Gastroesophageal sphincter (tissue), 4 donors: Measurements from ENCODE around the gene RAMACL. TPM values are rescaled to one million over a fixed set of nuclear protein-coding genes. Genes with fewer than 3 reads are reported as not detected.

Experiments
- ATAC-seq: fragments of 150-250 bp; one replicate; pipeline ENCODE4 v1.9.1; 2016; ENCODE audit warnings: mild to moderate bottlenecking, moderate library complexity
- H3K27ac ChIP-seq, 4 donors: fragments of 200-600 bp; sonication (generic) in 3 of 4; 1 replicate in 3 of 4; 2 replicates in 1 of 4; pipeline ENCODE4 v1.5.1; 2016 to 2019
- H3K27me3 ChIP-seq: fragments of 200-600 bp; sonication (generic); one replicate; pipeline ENCODE4 v1.5.1; 2019
- H3K36me3 ChIP-seq, 2 donors: fragments of 200-600 bp; sonication (generic); one replicate each; pipeline ENCODE4 v1.5.1; 2019; ENCODE audit warnings: control low read depth in 1 of 2
- H3K4me1 ChIP-seq, 3 donors: fragments of 200-600 bp; sonication (generic); 1 replicate in 2 of 3; 2 replicates in 1 of 3; pipeline ENCODE4 v1.5.1; 2016 to 2019; ENCODE audit warnings: control low read depth in 2 of 3
- H3K4me3 ChIP-seq, 2 donors: fragments of 200-600 bp; sonication (generic); one replicate each; pipeline ENCODE4 v1.5.1; 2019; ENCODE audit warnings: mild to moderate bottlenecking in 1 of 2, moderate library complexity in 1 of 2
- H3K9me3 ChIP-seq, 3 donors: fragments of 200-600 bp; sonication (generic); one replicate each; pipeline ENCODE4 v1.5.1; 2017 to 2019; ENCODE audit warnings: control low read depth in 2 of 3
- EP300 ChIP-seq: sonication (generic); formaldehyde crosslinking; IDR thresholded peaks from one replicate; pipeline ENCODE4 v1.6.1; 2017; ENCODE audit warnings: antibody characterized with exemption, mild to moderate bottlenecking
- POLR2A ChIP-seq, 2 donors: fragments of 450-650 bp; IDR thresholded peaks; one replicate each; pipeline ENCODE4 v1.6.1; 2017; ENCODE audit warnings: antibody characterized with exemption in 2 of 2, mild to moderate bottlenecking in 2 of 2, moderate library complexity in 1 of 2
- POLR2AphosphoS5 ChIP-seq: sonication (generic); formaldehyde crosslinking; IDR thresholded peaks from one replicate; pipeline ENCODE4 v1.6.1; 2017; ENCODE audit warnings: antibody characterized with exemption
- WGBS, 2 donors: methylation state at CpG; one replicate each; pipeline ENCODE4 v1.1.5; 2018; ENCODE audit warnings: low coverage in 1 of 2; 5-methylcytosine and 5-hydroxymethylcytosine counted together
- total RNA-seq, 4 donors: library from RNA; depleted of rRNA; stranded (reverse); fragments of >200 nt; gene quantifications; one replicate each; pipeline ENCODE4 v1.1.0, GENCODE V29; 2016
- TF ChIP-seq, protein P1 (sequence below), 4 experiments: fragments of 200-600 bp in 2 of 4; fragments of 450-650 bp in 2 of 4; sonication (generic) in 1 of 4; IDR thresholded peaks; one replicate each; pipeline ENCODE4 v1.5.1; 2017 to 2019; ENCODE audit warnings: antibody characterized with exemption in 4 of 4, mild to moderate bottlenecking in 2 of 4, moderate library complexity in 2 of 4

Gene RAMACL
- total RNA-seq, 4 donors from 2014 or later = 0.27 to 2.5 (median 1.7) TPM

- Histone ChIP-seq H3K9me3 (peaks cover 0 to 4% (median 0%) of the 10 kb centered on the region in 3 donors), H3K27ac (no peak overlapping the region), H3K27me3 (no peaks in the 10 kb centered on the region), H3K4me1 (no peaks in the 10 kb centered on the region), H3K36me3 (peaks cover 0 to 18% of the 10 kb centered on the region in 2 donors), H3K4me3 (no peak overlapping the region)
- no peak for TF ChIP-seq POLR2AphosphoS5
- TF ChIP-seq, protein P1, sequence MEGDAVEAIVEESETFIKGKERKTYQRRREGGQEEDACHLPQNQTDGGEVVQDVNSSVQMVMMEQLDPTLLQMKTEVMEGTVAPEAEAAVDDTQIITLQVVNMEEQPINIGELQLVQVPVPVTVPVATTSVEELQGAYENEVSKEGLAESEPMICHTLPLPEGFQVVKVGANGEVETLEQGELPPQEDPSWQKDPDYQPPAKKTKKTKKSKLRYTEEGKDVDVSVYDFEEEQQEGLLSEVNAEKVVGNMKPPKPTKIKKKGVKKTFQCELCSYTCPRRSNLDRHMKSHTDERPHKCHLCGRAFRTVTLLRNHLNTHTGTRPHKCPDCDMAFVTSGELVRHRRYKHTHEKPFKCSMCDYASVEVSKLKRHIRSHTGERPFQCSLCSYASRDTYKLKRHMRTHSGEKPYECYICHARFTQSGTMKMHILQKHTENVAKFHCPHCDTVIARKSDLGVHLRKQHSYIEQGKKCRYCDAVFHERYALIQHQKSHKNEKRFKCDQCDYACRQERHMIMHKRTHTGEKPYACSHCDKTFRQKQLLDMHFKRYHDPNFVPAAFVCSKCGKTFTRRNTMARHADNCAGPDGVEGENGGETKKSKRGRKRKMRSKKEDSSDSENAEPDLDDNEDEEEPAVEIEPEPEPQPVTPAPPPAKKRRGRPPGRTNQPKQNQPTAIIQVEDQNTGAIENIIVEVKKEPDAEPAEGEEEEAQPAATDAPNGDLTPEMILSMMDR (IDR thresholded peaks at IDR 0.05) = no peak
- no peak for TF ChIP-seq EP300
- no peak for TF ChIP-seq POLR2A (IDR thresholded peaks at IDR 0.05)
- 51 to 86% methylated on average over 4 to 9 of the region's 24 CpGs for WGBS, 2 donors
- ATAC-seq = no peak
These were observed 21.2 kb downstream of the RAMACL start for GRCh38 chr6:166565084-166565967.

DNA sequence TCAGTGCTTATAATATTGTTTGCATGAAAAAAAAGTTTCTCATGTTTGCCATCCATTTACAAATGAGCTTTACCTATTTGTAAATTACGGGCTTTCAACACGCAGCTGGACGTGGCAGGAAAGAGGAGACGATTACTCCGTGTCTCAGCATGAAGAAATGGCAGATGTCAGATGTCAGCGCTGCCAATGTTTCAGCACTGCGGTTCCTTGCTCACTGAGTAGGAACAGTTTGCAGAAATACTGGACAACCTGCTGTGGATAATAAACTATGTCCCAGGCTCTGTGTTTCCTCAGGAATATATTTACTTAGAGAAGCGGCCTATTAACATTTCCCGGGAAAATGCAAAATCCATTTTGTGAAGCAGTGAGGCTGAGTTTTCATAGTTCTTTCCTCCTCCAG lies 22.7 kb downstream of the RAMACL start:
- no peak for ATAC-seq
- TF ChIP-seq POLR2AphosphoS5 (no peak), EP300 (no peak), POLR2A (IDR thresholded peaks at IDR 0.05) (no peak)
- TF ChIP-seq, protein P1 (IDR thresholded peaks at IDR 0.05) = no peak
- no peaks in the 10 kb centered on the region for H3K4me1 ChIP-seq
- WGBS, 2 donors = 77 to 95% methylated on average over 8 to 9 of the region's 9 CpGs
- H3K27me3 ChIP-seq = no peaks in the 10 kb centered on the region
- H3K36me3 ChIP-seq = peaks cover 0 to 18% of the 10 kb centered on the region in 2 donors
- no peak overlapping the region for H3K4me3 ChIP-seq
- peaks cover 0 to 19% (median 0%) of the 10 kb centered on the region in 3 donors for H3K9me3 ChIP-seq
- no peak overlapping the region for H3K27ac ChIP-seq

GRCh38 chr6:166563200-166563599 lies 23.3 kb downstream of the RAMACL start:
- ATAC-seq = no peak
- TF ChIP-seq, protein P1 (IDR thresholded peaks at IDR 0.05) = no peak
- TF ChIP-seq POLR2A (IDR thresholded peaks at IDR 0.05) = no peak
- 82 to 100% methylated on average over 2 to 9 of the region's 16 CpGs for WGBS, 2 donors
- Histone ChIP-seq H3K4me3 (no peak overlapping the region), H3K27me3 (no peaks in the 10 kb centered on the region), H3K9me3 (peaks cover 0 to 19% (median 0%) of the 10 kb centered on the region in 3 donors), H3K4me1 (no peaks in the 10 kb centered on the region), H3K27ac (no peak overlapping the region), H3K36me3 (peaks cover 0 to 18% of the 10 kb centered on the region in 2 donors)

- Histone ChIP-seq H3K36me3 (peaks cover 0 to 18% of the 10 kb centered on the region in 2 donors), H3K27me3 (no peaks in the 10 kb centered on the region), H3K4me1 (no peaks in the 10 kb centered on the region), H3K27ac (no peak overlapping the region), H3K4me3 (no peak overlapping the region), H3K9me3 (peaks cover 0 to 19% (median 0%) of the 10 kb centered on the region in 3 donors)
- ATAC-seq = no peak
- 100% methylated on average over 2 to 3 of the region's 9 CpGs for WGBS, 2 donors
- TF ChIP-seq EP300 (no peak), POLR2A (IDR thresholded peaks at IDR 0.05) (no peak), POLR2AphosphoS5 (no peak)
- TF ChIP-seq, protein P1 (IDR thresholded peaks at IDR 0.05) = no peak
These were observed 23.8 kb downstream of the RAMACL start for GRCh38 chr6:166562726-166563125.
